ENCODE measurements around the gene RNLS. TPM values are rescaled to one million over a fixed set of nuclear protein-coding genes. Genes with fewer than 3 reads are reported as not detected.

The RNLS gene
- total and polyA plus RNA-seq, 2 donors from 2014 or later = 19.5 to 21.1 TPM

DNA sequence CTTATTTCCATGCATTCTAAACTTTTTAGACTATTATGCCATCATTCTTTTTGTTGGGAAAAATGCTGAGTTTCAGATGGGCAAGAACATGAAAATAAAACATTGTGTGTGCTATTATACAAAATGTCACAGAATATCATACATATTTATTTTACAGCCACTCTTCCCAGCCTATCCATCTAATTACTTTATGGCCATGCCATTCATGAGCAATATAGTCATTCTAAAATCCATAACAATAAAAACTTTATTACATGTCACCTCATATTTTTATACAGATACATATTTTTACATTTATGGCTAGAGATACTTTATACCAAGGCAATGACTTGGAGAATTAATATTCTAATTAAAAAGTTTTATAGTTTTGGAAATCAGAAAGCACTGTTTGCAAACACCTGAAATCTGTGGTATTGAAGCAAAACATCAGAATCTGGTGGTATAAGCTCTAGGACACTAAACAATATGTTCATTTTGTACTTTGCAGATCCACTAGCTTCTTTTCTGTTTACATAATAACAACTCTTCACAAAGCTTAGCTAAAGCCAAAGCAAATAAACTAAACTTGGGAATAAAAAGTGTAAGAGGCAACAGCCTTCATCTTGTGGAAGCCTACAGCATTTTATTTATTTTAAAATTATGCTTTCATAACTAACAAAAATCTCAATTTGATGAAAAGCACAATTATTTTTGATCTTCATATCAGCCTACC lies 210.1 kb downstream of the RNLS start:
- H3K9me3 ChIP-seq (ENCODE audit: control insufficient read depth in 2 of 3, insufficient read depth in 1 of 3, low read length in 3 of 3) = no peaks in the 10 kb centered on the region
- FAIRE-seq (no peak), DNase-seq (no peak)
- H3K4me1 ChIP-seq (ENCODE audit: control insufficient read depth in 2 of 3, insufficient read depth in 2 of 3, low read depth in 1 of 3, low read length in 3 of 3) = no peaks in the 10 kb centered on the region
- intact Hi-C loops (cut with DNase I) = no loop called here
- H3K4me3 ChIP-seq (ENCODE audit: low read length in 3 of 3) = no peak overlapping the region
- H3K27me3 ChIP-seq (ENCODE audit: control insufficient read depth, insufficient read depth, low read length) = no peaks in the 10 kb centered on the region
- no peak overlapping the region for H3K27ac ChIP-seq (ENCODE audit: low read depth in 2 of 2, low read length in 2 of 2)
- TF ChIP-seq, protein P1, sequence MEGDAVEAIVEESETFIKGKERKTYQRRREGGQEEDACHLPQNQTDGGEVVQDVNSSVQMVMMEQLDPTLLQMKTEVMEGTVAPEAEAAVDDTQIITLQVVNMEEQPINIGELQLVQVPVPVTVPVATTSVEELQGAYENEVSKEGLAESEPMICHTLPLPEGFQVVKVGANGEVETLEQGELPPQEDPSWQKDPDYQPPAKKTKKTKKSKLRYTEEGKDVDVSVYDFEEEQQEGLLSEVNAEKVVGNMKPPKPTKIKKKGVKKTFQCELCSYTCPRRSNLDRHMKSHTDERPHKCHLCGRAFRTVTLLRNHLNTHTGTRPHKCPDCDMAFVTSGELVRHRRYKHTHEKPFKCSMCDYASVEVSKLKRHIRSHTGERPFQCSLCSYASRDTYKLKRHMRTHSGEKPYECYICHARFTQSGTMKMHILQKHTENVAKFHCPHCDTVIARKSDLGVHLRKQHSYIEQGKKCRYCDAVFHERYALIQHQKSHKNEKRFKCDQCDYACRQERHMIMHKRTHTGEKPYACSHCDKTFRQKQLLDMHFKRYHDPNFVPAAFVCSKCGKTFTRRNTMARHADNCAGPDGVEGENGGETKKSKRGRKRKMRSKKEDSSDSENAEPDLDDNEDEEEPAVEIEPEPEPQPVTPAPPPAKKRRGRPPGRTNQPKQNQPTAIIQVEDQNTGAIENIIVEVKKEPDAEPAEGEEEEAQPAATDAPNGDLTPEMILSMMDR (IDR thresholded peaks at IDR 0.05; ENCODE audit: borderline replicate concordance, extremely low read depth, insufficient read depth) = no peak
- no peaks in the 10 kb centered on the region for H3K36me3 ChIP-seq (ENCODE audit: control insufficient read depth in 2 of 3, insufficient read depth in 3 of 3, low read length in 3 of 3)
- no peak overlapping the region for H3K9ac ChIP-seq (ENCODE audit: low read length in 3 of 3)

DNA sequence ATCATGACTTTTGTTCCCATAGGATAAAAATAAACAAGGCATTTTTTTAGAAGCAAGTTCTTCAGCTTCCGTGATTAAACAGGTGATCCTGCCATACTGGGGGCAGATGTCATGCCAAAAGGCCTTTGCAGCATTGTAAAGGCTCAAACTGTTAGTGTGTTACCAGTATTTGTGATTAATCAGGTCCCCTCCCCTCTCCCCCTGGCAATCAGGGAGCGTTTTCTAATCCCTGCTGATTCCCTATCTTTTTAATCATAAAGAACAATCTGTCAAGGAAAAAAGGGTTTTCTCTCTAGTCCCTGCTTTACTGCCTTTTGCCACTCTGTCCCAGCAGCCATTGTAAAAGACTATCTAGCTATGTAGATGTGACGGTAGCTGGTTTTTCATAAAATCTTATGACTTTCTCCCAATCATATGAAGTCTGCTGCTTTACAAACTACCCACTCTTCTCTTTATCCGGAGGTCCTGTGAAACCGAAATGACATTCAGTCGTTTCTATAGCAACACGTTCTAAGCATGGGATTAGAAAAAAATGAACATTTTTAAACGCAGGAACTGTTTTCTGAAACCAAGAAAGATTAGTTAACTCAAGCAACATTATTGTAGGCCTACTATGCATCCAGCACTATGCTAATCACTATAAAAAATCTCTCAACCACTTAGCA lies 210.9 kb downstream of the RNLS start:
- H3K9me3 ChIP-seq (ENCODE audit: control insufficient read depth in 2 of 3, insufficient read depth in 1 of 3, low read length in 3 of 3) = no peaks in the 10 kb centered on the region
- FAIRE-seq (no peak), DNase-seq (no peak)
- intact Hi-C loops (cut with DNase I) = no loop called here
- no peak overlapping the region for H3K4me3 ChIP-seq (ENCODE audit: low read length in 3 of 3)
- TF ChIP-seq, protein P1 (IDR thresholded peaks at IDR 0.05; ENCODE audit: borderline replicate concordance, extremely low read depth, insufficient read depth) = no peak
- no peaks in the 10 kb centered on the region for H3K4me1 ChIP-seq (ENCODE audit: control insufficient read depth in 2 of 3, insufficient read depth in 2 of 3, low read depth in 1 of 3, low read length in 3 of 3)
- no peak overlapping the region for H3K27ac ChIP-seq (ENCODE audit: low read depth in 2 of 2, low read length in 2 of 2)
- no peaks in the 10 kb centered on the region for H3K36me3 ChIP-seq (ENCODE audit: control insufficient read depth in 2 of 3, insufficient read depth in 3 of 3, low read length in 3 of 3)
- H3K9ac ChIP-seq (ENCODE audit: low read length in 3 of 3) = no peak overlapping the region
- H3K27me3 ChIP-seq (ENCODE audit: control insufficient read depth, insufficient read depth, low read length) = no peaks in the 10 kb centered on the region

DNA sequence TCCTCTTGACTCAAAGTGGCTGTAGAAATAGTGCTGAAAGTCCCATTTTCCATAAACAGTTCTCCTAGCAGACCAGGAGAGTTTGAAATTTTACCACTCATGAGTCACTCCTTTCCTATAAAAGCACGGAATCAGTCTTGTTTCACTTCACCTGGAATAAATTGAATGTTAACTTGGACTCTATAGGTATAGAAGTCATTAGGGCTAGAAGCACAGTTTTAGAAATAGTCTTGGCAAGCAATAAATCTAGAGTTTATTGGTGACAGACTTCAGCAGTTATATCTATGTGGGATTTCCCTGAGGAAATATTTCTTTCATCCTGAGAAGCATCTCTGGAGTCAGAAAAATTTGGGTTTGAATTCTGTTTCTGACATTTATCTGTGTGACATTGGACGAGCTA lies 212.4 kb downstream of the RNLS start:
- Histone ChIP-seq H3K4me3 (ENCODE audit: low read length in 3 of 3) (no peak overlapping the region), H3K27ac (ENCODE audit: low read depth in 2 of 2, low read length in 2 of 2) (no peak overlapping the region), H3K9ac (ENCODE audit: low read length in 3 of 3) (no peak overlapping the region), H3K4me1 (ENCODE audit: control insufficient read depth in 2 of 3, insufficient read depth in 2 of 3, low read depth in 1 of 3, low read length in 3 of 3) (no peaks in the 10 kb centered on the region), H3K9me3 (ENCODE audit: control insufficient read depth in 2 of 3, insufficient read depth in 1 of 3, low read length in 3 of 3) (no peaks in the 10 kb centered on the region), H3K27me3 (ENCODE audit: control insufficient read depth, insufficient read depth, low read length) (no peaks in the 10 kb centered on the region), H3K36me3 (ENCODE audit: control insufficient read depth in 2 of 3, insufficient read depth in 3 of 3, low read length in 3 of 3) (no peaks in the 10 kb centered on the region)
- intact Hi-C loops (cut with DNase I) = no loop called here
- FAIRE-seq = no peak
- no peak for DNase-seq
- TF ChIP-seq, protein P1 (IDR thresholded peaks at IDR 0.05; ENCODE audit: borderline replicate concordance, extremely low read depth, insufficient read depth) = no peak
